Stomach (tissue), 9 donors: ENCODE data around the gene ESR1. TPM values are rescaled to one million over a fixed set of nuclear protein-coding genes. Genes with fewer than 3 reads are reported as not detected.
"Not testable (repeated sequence)": the region's sequence is repeated elsewhere in the genome, so short reads cannot be mapped to it uniquely, and the experiment has no call there.

ENCODE experiments used
- DNase-seq, 2 donors: peaks; one replicate each; pipeline versions ENCODE4 v3.0.0 to v3.0.0-alpha.2; 2013 to 2019
- H3K27ac ChIP-seq, 5 donors: fragments of 200-600 bp in 4 of 5; sonication (generic) in 4 of 5; one replicate each; pipeline ENCODE4 v1.5.1; 2013 to 2019; ENCODE audit warnings: mild to moderate bottlenecking in 1 of 5, moderate library complexity in 1 of 5
- H3K27me3 ChIP-seq, 3 donors: fragments of 200-600 bp; sonication (generic); one replicate each; pipeline ENCODE4 v1.5.1; 2017 to 2019; ENCODE audit warnings: mixed run types in 1 of 3
- H3K36me3 ChIP-seq, 4 donors: fragments of 200-600 bp; sonication (generic); 1 replicate in 3 of 4; 2 replicates in 1 of 4; pipeline ENCODE4 v1.5.1; 2016 to 2019
- H3K4me1 ChIP-seq, 4 donors: fragments of 200-600 bp; sonication (generic); one replicate each; pipeline ENCODE4 v1.5.1; 2016 to 2019
- H3K4me3 ChIP-seq, 4 donors: fragments of 200-600 bp; sonication (generic) in 3 of 4; one replicate each; pipeline ENCODE4 v1.5.1; 2016 to 2019; ENCODE audit warnings: mild to moderate bottlenecking in 1 of 4
- H3K9me3 ChIP-seq, 4 donors: fragments of 200-600 bp; sonication (generic); one replicate each; pipeline ENCODE4 v1.5.1; 2016 to 2019
- CTCF ChIP-seq, 7 experiments: fragments of 450-650 bp in 4 of 7; fragments of 200-600 bp in 3 of 7; sonication (generic) in 3 of 7; IDR thresholded peaks; one replicate each; pipeline ENCODE4 v1.5.1; 2016 to 2019; ENCODE audit warnings: antibody characterized with exemption in 7 of 7, control low read depth in 2 of 7, mild to moderate bottlenecking in 1 of 7
- EP300 ChIP-seq: sonication (generic); formaldehyde crosslinking; IDR thresholded peaks from one replicate; pipeline ENCODE4 v1.6.1; 2017; ENCODE audit warnings: antibody characterized with exemption
- POLR2A ChIP-seq, 4 donors: fragments of 450-650 bp; IDR thresholded peaks; one replicate each; pipeline ENCODE4 v1.6.1; 2016; ENCODE audit warnings: antibody characterized with exemption in 4 of 4, control low read depth in 2 of 4, mild to moderate bottlenecking in 1 of 4, moderate library complexity in 1 of 4
- POLR2AphosphoS5 ChIP-seq, 3 donors: sonication (generic); formaldehyde crosslinking; IDR thresholded peaks; one replicate each; pipeline ENCODE4 v1.6.1; 2016; ENCODE audit warnings: antibody characterized with exemption in 3 of 3
- WGBS, 5 donors: extraction: QIAGEN DNeasy Blood & Tissue Kit in 3 of 5; methylation state at CpG; one replicate each; pipeline versions ENCODE4 v1.1.5 to v1.1.7; 2013 to 2018; 5-methylcytosine and 5-hydroxymethylcytosine counted together
- intact Hi-C: fragments of 100-400 bp; cut with DNase I; formaldehyde crosslinking; loops from one replicate; pipeline ENCODE4 v1.15.1; 2023; ENCODE audit warnings: low total_unique reads
- polyA plus RNA-seq, 3 donors: library from polyadenylated mRNA; stranded (reverse); fragments of 200-250 nt; gene quantifications; one replicate each; pipeline ENCODE4 v1.2.3, GENCODE V29; 2013
- total RNA-seq, 5 donors: library from RNA; depleted of rRNA; stranded (reverse); fragments of >200 nt; gene quantifications; one replicate each; pipeline versions ENCODE4 v1.1.0 to v1.2.3, GENCODE V29; 2014 to 2016
- donor health status: healthy with polysubstance abuse.
- donor health status: Bipolar disorder and iron deficiency.
- donor health status: healthy.

Gene ESR1
- total and polyA plus RNA-seq, 8 donors: 0.05 to 2.0 (median 1.8) TPM; not detected in 3

DNA sequence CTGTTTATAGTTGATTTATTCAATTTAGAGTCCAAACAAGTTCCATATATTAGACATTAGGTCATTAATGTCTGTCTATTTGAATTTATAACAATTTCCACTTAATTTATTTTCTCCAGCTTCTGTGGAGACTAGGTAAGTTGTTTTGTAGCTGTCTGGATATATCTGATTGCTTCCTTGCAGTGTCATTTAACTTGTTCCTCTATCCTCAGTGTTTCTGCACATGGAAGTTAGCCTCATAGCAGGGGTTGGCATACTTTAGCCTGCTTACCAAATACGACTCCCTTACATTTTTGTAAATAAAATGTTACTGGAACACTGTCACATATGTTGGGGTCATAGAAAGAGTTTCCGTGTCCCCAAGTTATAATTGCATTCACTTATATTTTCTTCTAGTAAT lies 216.1 kb downstream of the ESR1 start:
- H3K4me1 ChIP-seq: no peaks in the 10 kb centered on the region
- H3K27ac ChIP-seq: no peak overlapping the region
- H3K9me3 ChIP-seq: peaks cover 0 to 16% (median 9%) of the 10 kb centered on the region in 4 donors
- H3K36me3 ChIP-seq: no peaks in the 10 kb centered on the region
- no peaks in the 10 kb centered on the region for H3K27me3 ChIP-seq
- WGBS, 5 donors: 66 to 84% (median 77%) methylated on average over 2 of the region's 2 CpGs
- TF ChIP-seq POLR2AphosphoS5 (IDR thresholded peaks at IDR 0.05): no peak
- no peak for TF ChIP-seq POLR2A (IDR thresholded peaks at IDR 0.05)
- no peak for TF ChIP-seq EP300
- TF ChIP-seq CTCF (IDR thresholded peaks at IDR 0.05): no peak
- no peak for DNase-seq
- H3K4me3 ChIP-seq: no peak overlapping the region
- intact Hi-C loops: no loop called here

- Histone ChIP-seq H3K27ac (no peak overlapping the region), H3K4me1 (no peaks in the 10 kb centered on the region), H3K36me3 (no peaks in the 10 kb centered on the region), H3K27me3 (no peaks in the 10 kb centered on the region), H3K9me3 (peaks cover 0 to 23% (median 12%) of the 10 kb centered on the region in 4 donors), H3K4me3 (no peak overlapping the region)
- 52 to 67% (median 56%) methylated on average over 1 of the region's 1 CpG for WGBS, 5 donors
- TF ChIP-seq POLR2AphosphoS5 (IDR thresholded peaks at IDR 0.05): no peak
- TF ChIP-seq EP300: no peak
- no peak for TF ChIP-seq CTCF (IDR thresholded peaks at IDR 0.05)
- TF ChIP-seq POLR2A (IDR thresholded peaks at IDR 0.05): no peak
- intact Hi-C loops: no loop called here
- DNase-seq: no peak
These were observed 218.8 kb downstream of the ESR1 start for GRCh38 chr6:152026291-152026690.

- DNase-seq, H3K4me1 ChIP-seq, H3K27ac ChIP-seq, H3K27me3 ChIP-seq, intact Hi-C loops, H3K4me3 ChIP-seq, H3K36me3 ChIP-seq: not testable (repeated sequence)
- H3K9me3 ChIP-seq: peaks cover 0 to 23% (median 12%) of the 10 kb centered on the region in 4 donors
- WGBS, 5 donors: 90 to 96% (median 94%) methylated on average over 6 of the region's 6 CpGs
These were observed 219.3 kb downstream of the ESR1 start for GRCh38 chr6:152026744-152027143.

- DNase-seq, H3K27ac ChIP-seq, intact Hi-C loops, H3K36me3 ChIP-seq, H3K4me1 ChIP-seq, H3K4me3 ChIP-seq, H3K27me3 ChIP-seq: not testable (repeated sequence)
- peaks cover 0 to 13% (median 2%) of the 10 kb centered on the region in 4 donors for H3K9me3 ChIP-seq
- WGBS, 5 donors: 85 to 97% (median 95%) methylated on average over 4 of the region's 4 CpGs
These were observed 226.3 kb downstream of the ESR1 start for GRCh38 chr6:152033765-152034164.

DNA sequence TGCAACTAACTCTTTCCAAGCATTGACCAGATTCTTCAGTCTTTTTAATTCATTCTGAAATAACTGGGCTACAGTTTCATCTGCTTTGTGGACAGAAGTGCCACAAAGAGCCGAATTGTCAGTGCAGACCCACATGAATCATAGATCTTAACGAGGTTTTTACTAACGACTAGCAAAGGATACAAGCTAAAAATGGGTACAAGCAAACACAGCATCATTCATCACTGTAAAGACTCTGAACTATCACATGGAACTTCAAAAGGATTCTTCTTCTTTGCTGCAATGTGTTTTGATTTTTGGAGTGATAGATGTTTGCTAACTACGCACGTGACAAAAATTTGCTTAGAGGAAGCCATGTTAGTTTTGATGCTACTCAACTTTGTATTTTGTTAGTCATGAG lies 227.1 kb downstream of the ESR1 start:
- TF ChIP-seq CTCF (IDR thresholded peaks at IDR 0.05) (no peak), EP300 (no peak), POLR2AphosphoS5 (IDR thresholded peaks at IDR 0.05) (no peak), POLR2A (IDR thresholded peaks at IDR 0.05) (no peak)
- peaks cover 0 to 7% (median 0%) of the 10 kb centered on the region in 4 donors for H3K9me3 ChIP-seq
- H3K27ac ChIP-seq: no peak overlapping the region
- no peaks in the 10 kb centered on the region for H3K36me3 ChIP-seq
- H3K4me3 ChIP-seq: no peak overlapping the region
- no peak for DNase-seq
- intact Hi-C loops: no loop called here
- H3K27me3 ChIP-seq: no peaks in the 10 kb centered on the region
- WGBS, 5 donors: 65 to 75% (median 68%) methylated on average over 5 of the region's 5 CpGs
- no peaks in the 10 kb centered on the region for H3K4me1 ChIP-seq
